NAMALWA (cell line): ENCODE measurements around the gene ITPRID2.

Experiments used
- DNase-seq: peaks from one replicate; pipeline ENCODE4 v3.0.0-alpha.2; 2015; ENCODE audit warnings: low spot score

The ITPRID2 gene

DNA sequence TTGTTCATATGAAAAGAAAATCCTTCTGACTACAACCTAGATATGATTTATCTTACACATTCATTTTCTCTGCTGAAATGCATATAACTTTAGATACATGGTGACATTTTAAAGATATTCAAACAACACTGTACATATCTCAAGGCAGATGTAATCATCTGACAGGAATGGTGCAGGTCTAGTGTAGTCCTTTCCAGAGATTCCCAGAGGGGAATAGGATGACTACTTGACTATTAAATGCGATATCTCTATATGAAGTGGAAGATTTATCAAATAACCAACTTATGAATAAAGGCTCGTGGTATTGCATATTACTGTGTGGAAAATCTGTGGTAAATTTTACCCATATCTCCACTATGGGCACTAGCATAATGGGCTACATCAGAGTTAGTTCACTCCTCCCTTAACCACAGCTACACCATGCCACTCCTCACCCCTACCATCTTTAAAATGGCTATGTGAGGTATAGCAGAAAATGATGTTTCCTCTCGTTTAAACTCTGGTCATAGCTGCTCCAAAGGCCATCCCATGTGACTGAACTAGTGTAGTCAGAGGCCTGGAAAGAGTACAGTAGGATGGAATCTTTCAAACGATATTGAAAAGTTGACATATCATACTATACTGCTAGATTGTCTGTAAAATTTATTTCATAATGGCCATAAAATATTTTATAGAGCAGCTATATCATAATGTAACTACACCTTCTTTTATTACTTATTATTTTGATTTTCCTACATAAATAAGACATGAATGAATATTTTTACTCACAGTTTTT lies 9.1 kb upstream of the ITPRID2 start:
- DNase-seq = no peak

GRCh38 chr2:181884601-181885000 lies 6.9 kb upstream of the ITPRID2 start:
- DNase-seq = no peak

DNA sequence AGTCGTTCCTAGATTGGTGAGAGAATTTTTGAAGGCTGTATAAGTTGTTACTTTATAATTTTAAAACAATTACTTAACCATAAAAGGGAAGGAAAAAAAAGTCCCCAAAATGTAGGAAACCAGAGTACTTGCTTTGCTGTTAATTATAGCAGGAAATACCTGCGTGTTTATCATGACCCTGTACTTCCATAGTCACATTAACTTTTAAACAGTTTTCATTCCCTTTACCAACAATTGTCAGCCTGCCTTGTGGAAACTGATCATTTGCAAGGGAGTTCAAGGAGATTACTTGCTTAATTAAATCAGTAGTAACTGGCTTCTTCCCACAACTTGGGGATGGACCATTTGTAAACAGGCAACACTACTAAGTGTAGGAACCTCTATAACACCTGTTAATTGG lies 6.4 kb upstream of the ITPRID2 start:
- no peak for DNase-seq

DNA sequence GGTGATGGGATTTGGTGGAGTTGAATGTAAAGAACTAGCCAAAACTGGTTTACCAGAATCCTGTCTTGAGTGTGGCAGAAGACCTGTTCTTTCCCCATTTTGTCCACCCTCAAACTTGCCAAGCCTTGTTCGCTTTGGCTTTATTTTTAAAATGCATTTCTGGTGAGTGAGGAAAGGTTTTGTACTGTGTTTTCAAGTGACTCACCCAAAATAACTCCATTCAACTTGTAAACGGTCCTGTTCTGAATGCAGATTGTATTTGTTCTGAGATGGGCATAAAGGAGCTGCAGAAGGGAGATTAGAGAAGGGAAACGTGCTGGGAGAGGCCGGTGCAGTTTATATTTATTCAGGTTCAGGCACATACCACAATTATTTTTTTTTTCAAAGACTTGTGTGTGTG lies 5.3 kb upstream of the ITPRID2 start:
- no peak for DNase-seq

DNA sequence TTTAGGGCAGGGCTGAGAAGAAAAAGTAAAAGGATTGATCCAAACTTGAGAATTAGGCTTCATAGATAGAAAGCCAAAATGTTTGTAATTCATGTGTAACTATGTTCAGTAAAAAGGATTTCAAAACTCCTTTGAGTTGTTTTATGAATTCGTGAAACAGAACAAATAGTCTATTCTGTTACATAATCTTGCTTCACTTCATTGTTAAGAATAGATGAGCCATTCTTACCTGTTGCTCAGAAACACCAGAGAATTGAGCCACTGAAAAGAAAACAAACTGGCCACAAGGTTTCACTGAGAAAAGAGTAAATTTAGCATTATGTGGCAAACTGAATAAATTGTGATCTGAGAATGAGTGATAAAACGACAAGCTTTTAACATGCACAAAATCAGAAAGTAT lies 4.5 kb upstream of the ITPRID2 start:
- DNase-seq = no peak

DNA sequence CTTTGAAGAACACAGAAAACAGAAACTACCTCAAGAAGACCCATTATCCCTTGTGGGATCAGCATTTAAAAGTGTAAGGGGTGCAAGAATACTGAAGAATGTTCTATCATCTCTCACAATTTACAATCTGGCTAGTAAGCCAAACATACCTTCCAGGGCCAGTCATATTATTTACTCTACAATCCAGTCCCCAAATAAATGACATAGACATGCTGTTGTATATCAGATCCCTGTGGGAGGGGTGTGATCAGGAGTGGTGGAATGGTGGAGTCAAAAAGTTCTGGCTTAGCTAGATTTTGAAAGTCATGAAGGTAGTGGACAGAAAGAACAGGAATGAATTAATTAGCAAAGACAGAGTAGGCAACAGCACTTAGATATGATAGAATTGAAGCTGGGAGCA lies 1.8 kb upstream of the ITPRID2 start:
- no peak for DNase-seq

DNA sequence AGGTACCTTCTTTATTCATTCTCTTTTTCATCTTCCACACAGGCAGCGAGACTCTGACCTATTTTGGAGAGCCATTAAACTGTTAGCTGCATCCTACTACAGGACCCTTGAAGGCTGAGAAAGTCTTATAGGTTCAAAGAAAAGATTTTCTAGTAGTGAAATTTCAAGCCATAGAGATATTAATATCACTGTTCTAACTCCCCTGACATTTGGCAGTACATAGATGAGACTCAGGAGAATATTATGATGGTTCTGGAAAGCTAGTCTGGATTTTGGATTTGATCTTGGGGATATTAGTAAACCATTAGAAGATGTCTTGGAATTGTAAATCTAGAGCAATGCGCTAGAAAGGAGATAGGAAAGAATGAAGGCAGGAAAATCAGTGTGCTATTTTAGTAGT lies 1.3 kb upstream of the ITPRID2 start:
- DNase-seq = no peak

DNA sequence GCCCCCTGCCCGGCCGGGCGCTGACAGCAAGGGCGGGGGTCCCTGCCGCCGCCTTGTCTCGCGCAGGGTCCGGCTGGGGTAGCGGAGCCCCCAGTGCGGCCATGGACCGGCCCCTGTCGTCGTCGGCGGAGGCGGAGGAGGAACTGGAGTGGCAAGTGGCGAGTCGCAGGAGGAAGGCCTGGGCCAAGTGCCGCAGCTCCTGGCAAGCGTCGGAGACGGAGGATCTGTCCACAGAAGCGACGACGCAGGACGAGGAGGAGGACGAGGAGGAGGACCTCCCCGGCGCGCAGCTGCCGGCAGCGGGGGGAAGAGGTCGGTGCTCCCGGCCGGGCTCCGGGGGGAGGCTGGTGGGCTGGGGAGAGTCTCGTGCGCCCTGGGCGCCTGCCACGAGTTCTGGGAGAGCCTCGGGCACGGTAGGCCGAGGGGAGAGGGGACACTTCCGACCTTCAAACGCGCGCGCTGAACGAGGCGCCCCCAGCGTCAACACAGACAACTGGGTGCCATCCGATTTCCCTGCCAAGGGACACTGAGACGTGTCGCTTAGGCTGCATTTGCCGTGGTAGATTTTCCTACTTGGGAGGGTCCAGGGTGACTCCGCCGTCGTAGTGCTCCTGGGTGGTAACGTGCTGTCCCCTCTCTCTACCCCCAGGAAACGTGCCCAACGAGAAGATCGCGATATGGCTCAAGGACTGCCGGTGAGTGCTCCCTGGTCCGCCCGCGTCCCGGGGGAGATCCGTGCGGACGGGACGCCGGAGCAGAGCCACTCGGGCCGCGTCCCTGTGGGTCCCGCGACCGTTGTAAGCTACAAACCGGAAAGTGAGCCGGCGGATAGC lies 652 bp downstream of the ITPRID2 start:
- DNase-seq = peak; percentile 64

- no peak for DNase-seq
Observed at GRCh38 chr2:181892799-181893435, 1.4 kb downstream of the ITPRID2 start.

DNA sequence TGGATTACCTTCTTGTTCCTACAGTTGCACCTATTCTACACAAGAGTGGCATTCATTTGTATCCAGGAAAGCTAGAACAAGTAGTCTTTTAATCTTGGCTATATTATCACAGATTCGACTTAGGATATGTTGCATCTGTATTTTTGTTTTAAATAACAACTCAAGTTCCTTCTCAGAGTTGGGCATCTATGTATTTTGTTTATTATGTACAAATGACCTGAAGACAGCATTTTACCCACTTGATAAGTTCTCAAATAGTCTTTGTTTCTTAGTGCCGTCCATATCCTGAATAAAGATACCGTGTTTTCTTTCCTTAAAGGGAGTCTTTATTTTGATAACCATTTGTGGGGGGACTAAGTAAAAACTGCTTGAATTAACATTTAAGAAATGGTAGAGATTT lies 2.9 kb downstream of the ITPRID2 start:
- no peak for DNase-seq

DNA sequence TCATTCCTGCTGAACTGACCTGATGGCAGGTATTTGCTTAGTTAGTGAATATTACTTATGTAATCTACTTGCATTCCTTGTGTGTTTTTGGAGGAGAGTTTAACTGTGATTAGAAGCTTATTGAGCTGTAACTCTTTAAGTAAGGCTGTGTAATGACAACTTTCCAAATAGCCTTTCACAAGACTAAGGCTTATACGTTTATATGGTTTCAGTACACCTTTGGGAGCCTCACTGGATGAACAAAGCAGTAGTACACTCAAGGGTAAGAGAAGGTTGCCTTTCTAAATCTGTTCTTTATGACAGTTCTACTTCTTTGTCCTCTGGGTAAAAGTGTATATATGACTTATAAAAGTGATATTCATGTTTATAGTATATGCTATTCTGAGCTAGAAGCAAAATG lies 4.3 kb downstream of the ITPRID2 start:
- DNase-seq = no peak

GRCh38 chr2:181896286-181896685 lies 4.8 kb downstream of the ITPRID2 start:
- DNase-seq = no peak

DNA sequence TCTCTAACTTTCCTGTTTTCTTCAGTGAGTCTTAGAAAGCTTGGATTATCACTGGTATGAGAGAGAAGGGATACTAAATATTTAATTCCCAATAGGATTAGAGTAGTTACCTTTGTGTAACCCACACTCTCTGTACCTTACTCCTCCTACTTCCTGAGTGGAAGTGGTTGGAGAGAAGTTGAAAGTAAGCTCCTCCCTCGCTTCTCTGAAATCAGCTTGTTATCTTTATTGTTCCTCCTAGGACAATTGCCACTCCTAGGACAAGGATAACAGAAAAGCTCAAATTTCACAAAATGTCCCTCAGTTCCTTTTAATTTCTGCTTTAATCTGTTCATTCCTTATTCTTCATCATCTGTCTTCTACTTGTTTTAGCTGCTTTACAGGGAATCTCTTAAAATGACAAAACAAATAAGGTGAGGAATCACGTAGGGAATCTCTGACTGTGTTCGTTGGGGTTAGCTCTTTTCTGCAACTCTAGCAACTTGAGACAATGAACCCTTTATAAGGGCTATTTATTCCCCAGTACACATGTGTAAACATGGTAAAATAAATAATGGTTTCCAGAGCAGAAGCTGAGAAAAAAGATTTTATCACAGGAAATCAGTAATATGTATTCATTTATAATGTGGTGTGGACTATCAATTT lies 8.6 kb downstream of the ITPRID2 start:
- no peak for DNase-seq

DNA sequence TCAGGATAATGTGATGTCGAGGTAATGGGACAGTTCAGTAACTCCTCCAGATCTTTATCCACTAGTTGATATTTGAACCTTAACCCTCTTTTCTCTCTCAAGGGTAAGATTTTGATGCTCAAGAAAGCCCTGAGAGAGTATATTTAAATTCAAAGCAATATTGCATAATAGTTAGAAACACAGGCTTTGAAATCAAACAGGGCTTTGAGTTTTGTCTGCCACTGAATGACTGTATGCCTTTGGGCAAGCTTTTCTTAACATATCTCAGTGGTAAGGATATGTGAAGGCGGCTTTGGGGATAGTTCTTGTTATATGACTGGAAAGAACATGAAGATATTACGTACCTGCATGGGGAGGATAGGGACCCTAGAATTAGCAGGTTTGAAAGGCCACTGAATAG lies 11.1 kb downstream of the ITPRID2 start:
- no peak for DNase-seq

GRCh38 chr2:181904022-181904632 lies 12.6 kb downstream of the ITPRID2 start:
- DNase-seq = peak; percentile 72

DNA sequence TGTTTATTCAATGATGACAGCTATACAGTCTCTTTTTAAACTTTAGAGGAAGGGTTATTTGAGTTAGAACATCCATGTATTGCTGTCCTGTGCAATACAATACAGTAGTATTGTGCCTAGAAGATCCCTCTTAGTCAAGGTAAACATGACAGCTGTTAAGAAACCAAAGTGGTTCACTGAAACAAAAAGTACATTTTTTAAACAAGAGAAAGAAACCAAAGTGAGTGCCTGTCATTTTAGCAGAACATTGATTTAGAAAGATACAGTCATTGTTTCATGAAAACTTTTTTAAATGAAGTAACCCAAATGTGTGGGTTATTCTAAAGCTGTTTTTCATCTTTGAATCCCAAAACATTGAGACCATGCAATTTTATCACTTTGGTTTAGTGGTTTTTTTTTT lies 15.5 kb downstream of the ITPRID2 start:
- no peak for DNase-seq

GRCh38 chr2:181907635-181908034 lies 16.1 kb downstream of the ITPRID2 start:
- DNase-seq = no peak

DNA sequence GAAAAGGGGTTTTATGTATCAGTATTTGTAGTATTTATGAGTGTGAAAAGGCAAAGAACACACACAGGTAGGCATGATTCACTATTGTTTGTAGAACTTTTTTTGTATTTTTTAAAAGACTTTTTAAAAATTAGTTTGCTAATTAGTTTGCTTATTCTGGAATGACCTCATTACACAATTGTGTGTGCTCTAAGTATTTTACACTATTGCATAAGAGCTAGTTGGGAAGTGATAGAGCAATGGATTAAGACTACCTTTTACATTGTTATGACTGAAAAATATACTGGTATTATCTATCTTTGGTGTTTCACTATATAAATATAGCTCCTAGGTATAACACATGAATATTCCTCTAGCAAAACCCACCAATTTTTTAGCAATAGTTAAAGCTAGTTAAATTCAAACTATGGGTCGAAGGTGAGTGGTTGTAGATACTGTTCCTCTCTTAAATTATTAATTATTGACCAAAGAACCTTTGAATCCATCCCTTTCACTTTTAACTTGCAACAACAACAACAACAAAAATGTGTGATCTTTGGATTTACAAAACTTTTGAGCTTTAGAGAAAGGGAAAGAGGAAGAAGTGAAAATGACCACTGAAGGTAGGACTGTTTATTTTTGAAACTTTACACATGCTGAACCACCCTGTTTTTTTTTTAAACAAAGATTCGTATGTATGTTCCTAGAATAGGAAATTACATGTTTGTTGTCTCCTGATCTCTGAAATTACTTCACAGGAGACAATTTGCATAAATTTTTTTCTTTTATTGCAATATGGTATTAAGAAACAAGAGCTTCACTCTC lies 18.7 kb downstream of the ITPRID2 start:
- DNase-seq = no peak

DNA sequence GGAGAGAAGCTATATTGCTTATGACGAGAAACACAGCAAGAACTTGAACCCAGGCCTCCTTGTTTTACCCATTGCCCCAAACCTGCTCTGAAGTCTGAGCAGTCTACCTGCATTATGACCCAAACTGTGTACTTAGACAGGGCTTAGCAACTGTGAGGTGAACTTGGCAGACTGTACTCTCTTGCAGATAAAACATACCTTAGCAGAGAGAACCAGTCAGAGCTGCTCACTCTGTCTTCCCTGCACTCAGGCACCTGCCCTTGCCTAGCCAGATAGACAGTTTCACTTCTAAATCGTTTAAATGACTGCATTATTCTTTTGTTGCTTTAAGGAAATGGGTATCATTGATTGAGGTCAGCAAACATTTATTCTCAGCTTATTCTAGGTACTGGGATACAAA lies 20.3 kb downstream of the ITPRID2 start:
- DNase-seq = no peak

DNA sequence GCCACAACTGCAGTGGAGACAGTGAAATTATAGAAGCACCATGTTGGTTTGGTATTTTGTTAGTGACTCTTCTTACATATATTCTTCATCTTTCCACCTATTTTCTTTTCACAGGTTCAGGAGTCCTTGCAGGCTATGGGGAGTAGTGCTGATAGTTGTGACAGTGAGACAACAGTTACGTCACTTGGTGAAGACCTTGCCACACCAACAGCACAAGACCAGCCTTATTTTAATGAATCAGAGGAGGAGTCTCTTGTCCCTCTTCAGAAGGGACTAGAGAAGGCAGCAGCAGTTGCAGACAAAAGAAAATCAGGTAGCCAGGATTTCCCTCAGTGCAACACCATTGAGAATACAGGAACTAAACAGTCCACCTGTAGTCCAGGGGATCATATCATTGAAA lies 23.6 kb downstream of the ITPRID2 start:
- DNase-seq = no peak
